COLO829 (cell line): ENCODE results near the gene CLASP1.
"Not testable (repeated sequence)": the region's sequence is repeated elsewhere in the genome, so short reads cannot be mapped to it uniquely, and the experiment has no call there.

Experiments used
- DNase-seq: peaks from one replicate; pipeline ENCODE4 v3.0.0; 2012; ENCODE audit warnings: low spot score

The CLASP1 gene

DNA sequence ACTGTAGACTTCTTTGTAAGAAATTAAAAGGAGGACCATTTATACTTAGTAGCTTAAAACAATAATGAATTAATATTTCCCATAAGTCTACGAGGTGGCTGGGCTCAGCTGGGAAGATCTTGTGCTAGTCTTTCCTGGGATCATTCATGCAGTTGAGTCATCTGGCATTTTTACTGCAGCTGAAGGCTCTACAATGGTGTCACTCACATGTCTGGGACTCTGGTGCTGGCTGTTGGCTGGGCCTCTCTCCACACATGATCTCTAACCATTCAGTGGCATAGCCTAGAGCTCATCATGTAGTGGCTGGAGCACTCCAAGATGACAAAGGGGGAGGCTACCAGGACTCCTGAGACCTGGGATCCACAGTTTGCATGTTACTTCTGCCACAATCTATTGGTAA, 35.5 kb downstream of the CLASP1 start:
- peak; percentile 69 for DNase-seq

DNA sequence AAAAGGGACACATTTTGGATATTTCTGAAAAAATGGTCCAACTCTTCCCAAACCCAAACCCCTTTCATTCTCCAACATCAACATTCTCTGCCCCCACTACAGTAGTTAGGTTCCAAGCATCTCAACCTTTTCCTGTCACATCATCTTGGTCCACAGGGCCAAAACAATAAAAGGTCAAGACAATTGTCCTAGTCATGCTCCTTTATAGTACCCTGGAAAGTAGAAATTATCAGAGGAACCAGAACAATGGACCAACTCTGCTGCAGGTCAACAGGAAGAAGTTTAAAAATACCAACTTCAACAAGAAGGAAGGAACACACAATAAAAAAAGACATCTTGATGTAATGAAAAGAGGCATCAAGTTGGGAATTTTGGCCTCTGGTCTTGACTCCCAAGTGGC, 36.1 kb downstream of the CLASP1 start:
- DNase-seq = no peak

- no peak for DNase-seq
Measured at GRCh38 chr2:121611730-121612705, 37.2 kb downstream of the CLASP1 start.

DNA sequence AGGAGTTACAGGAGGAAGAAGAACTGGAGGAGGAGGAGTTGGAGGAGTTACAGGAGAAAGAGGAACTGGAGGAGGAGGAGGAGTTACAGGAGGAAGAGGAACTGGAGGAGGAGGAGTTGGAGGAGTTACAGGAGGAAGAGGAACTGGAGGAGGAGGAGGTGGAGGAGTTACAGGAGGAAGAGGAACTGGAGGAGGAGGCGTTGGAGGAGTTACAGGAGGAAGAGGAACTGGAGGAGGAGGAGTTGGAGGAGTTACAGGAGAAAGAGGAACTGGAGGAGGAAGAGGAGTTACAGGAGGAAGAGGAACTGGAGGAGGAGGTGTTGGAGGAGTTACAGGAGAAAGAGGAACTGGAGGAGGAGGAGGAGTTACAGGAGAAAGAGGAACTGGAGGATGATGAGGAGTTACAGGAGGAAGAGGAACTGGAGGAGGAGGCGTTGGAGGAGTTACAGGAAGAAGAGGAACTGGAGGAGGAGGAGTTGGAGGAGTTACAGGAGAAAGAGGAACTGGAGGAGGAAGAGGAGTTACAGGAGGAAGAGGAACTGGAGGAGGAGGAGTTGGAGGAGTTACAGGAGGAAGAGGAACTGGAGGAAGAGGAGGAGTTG, 38.1 kb downstream of the CLASP1 start:
- not testable (repeated sequence) for DNase-seq

DNA sequence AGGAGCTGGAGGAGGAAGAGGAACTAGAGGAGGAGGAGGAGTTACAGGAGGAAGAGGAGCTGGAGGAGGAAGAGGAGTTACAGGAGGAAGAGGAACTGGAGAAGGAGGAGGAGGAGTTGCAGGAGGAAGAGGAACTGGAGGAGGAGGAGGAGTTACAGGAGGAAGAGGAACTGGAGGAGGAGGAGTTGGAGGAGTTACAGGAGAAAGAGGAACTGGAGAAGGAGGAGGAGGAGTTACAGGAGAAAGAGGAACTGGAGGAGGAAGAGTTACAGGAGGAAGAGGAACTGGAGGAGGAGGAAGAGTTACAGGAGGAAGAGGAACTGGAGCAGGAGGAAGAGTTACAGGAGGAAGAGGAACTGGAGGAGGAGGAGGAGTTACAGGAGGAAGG, 38.8 kb downstream of the CLASP1 start:
- not testable (repeated sequence) for DNase-seq

DNA sequence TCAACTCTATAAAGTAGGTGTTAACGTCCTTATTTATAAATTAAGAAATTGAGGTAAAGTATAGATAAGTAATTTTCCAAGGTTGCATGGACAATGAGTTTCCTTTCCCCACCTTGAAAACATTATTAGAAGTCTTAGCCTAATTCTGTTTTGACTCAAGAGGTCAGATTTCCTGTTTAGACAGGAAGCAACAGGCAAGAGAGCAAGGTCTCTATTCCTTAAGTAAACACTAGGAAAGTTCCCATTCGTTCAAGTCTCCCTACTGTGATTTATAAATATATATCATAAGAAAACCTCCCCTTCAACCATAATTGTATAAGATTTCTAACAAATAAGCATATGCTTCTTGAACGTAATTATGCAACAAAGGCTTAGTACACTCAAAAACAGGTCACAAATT, 40.3 kb downstream of the CLASP1 start:
- no peak for DNase-seq

GRCh38 chr2:121608367-121608766, 40.9 kb downstream of the CLASP1 start:
- no peak for DNase-seq

DNA sequence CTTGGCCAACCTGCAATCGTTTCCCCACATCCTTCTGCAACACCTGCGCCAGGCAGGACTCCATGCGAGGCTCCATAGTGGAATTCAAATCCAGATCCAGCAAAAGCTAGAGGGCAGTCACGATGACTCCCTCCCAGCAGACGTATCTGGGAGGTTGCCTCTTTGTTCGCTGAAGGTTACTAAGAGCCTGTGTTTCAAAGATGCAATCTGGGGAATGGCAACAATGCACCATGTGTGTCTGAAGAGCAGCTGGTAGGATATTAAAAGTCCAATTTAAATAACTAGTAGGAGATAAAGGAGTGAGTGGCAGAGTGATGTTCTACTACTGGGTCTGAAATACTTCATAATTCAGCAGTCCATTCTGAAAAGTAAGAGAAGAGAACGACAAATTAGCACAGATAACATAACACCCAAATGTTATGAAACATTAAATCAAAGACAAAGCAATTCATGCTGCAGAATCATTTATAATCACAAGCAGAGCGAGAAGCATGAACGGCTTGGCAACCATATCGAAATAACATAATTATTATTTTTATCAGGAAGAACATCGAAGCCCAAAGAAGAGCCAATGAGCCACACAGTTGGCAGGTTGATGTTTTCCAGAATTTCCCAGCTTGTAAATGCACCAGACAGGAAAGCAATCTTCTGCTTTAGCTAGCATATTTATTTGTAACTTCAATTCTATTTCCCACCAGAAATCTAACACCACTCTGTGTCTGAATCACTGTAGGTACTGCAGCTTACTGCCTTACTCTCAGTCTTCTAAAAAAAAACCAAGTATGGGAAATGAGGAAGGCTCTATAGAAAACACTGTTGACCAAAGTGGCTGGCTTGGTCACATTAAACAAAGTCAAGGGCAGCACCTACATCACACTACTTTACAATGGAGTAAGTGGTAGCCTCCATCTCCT, 43.2 kb downstream of the CLASP1 start:
- no peak for DNase-seq

- no peak for DNase-seq
Measured at GRCh38 chr2:121603185-121603584, 46.1 kb downstream of the CLASP1 start.

- no peak for DNase-seq
Measured at GRCh38 chr2:121599963-121600651, 49.2 kb downstream of the CLASP1 start.

DNA sequence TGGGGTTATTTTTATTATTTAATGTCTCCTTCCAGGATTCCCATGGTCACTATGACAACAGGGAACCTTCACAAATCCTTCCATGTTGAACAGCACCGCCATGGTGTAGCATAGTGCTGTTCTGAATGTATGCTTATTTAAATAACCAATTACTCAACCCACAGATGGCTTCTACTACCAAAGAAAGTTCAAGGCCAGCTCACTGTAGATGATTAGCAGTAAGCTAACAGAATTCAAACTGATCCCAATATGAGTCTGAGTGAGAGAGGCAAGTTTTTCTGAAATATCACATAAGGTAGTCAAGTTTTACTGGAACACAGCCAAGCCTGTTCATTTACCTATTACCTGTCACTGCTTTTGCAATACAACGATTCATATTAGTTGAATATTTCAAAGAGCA, 51.2 kb downstream of the CLASP1 start:
- no peak for DNase-seq

DNA sequence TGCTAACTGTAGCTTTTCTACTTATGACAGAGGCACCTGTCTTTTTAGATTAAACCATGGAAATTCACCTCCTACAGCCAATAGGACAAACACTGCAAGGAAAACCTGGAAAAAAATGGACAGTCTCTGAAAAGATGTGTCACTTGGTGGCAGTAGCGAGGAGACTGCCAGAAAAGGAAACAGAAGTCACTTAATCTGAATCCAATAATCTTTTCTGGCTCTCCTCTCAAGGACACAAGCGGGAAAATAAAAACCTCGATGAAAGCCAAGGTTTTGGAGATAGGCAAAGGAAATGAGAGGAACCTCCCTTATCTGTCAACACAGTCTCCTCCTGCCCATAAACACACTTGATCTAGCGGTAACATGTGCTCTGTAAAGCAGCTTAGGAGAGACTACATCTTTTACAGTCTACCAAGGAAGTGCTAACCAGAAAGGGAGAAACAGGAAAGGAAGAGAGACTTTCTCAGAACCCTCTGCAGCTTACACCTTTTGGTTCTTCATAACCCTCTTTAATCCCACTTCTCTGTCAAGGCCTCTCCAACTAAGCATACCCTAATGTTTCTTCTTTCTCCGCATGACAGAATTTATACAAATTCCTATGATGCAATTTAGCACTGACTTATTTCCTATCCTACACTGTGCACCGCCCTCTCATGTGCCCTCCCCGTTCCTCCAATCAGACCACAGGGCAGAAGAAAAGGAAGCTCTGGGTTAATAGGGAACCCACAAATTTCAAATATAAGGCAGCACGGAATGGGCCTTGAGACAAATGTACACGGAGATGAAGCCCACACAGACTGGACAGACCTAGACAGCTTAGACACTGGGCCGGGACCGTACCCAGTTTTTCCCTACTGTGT, 52.8 kb downstream of the CLASP1 start:
- peak; percentile 51 for DNase-seq

DNA sequence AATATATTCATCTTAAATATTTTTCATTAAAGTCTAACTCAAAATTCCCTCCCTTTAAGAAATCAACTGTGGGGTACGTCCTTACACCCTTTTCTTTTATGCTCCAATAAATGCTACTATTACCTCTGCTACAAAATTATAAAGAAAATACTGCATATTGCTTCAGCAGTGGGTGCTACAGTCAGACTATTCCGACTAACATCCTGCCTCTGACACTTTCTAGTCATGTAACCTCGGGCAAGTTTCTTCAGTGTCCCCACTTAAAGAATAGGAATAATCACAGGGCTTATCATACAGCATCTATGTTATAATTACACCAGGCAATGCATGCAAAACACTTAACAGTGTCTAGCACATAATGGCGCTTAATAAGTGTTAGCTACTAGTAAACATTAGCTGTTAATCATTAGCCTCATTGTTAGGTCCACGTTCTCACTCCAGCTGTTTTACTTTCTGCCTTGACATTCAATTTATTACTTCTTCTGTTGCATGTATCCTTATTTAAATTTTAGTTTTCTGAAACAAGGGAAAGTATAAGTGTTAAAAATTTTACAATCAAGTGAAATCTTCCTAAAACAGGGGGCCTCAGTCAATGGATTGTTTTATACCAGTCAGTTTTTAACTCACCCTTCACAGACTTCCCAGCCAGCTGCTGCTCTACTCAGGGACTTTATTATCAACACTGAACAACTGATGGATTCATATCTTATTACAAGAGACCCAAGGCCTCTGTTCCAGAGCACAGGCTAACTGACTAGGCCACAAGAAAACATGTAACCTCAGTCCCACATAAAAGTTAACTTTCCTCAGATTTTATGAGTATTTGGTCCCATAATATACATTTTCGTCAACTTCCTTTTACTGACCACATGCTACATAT, 54.0 kb downstream of the CLASP1 start:
- DNase-seq = no peak

DNA sequence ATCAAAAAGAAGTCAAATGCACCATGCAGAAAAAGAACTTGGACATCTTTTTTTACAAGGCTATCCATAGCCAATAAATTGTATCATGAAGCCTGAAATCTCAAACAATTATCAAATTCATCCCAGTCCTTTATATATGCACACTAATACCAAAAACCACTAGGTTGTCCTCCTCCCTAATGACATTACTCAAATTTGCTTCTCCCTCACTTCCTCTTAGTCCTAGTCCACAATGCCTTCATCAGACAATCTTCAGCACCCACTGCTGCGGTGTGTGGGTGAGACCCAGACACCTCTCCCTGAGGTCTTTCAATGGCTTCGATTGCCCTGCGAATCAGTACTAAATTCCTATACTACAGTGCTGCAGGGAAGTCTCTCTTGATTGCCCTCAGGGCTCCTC, 58.1 kb downstream of the CLASP1 start:
- no peak for DNase-seq

DNA sequence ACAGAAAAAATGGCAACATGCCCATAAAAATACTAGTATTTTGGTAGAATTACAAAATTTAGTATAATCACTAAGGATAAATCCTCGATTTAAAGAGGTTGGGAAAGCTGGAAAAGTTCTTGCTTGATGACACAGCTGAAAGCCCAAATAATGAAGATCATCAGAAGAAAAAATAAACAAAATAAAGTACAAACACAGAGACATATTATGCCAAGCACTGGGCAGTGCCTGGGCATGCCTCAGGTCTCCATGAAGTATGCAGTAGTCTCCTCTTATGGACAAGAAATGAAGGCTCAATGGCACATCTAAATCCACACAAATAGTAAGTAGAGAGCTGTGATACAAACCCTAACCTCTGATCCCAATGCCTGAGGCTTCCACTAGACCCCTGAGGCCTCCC, 60.9 kb downstream of the CLASP1 start:
- no peak for DNase-seq

DNA sequence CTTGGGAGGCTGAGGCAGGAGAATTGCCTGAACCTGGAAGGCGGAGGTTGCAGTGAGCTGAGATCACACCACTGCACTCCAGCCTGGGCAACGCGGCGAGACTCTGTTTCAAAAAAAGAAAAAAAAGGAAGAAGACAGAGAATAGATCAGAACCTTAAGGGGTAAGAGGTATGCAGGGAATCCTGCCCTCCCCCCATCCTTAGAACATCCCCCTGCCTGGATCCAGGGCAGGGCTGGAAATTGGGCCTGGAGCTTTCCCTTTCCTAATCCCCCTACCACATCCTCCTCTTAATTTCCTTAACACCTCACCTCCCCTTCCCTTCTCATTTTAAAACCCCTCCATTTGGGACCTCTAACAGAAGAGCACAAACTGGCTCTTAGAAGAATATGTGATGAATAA, 62.1 kb downstream of the CLASP1 start:
- no peak for DNase-seq

DNA sequence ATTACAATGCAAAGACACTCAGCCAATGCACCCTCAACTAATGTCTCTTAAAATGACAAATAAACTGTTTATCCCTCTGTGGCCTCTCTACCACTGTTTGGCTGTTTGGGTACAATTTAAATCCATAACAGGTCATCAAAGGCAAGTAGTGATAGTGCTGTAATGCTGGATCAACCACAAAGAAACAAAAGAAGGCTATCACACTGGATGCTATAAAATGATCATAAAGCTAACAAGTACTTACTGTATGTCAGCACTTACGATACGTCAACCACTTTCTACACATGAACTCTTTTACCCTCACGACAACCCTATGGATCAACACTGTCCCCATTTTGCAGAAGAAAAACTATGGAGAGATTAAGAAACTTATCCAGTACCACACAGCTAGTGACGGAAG, 64.5 kb downstream of the CLASP1 start:
- DNase-seq = no peak

GRCh38 chr2:121583555-121583954, 65.7 kb downstream of the CLASP1 start:
- no peak for DNase-seq

DNA sequence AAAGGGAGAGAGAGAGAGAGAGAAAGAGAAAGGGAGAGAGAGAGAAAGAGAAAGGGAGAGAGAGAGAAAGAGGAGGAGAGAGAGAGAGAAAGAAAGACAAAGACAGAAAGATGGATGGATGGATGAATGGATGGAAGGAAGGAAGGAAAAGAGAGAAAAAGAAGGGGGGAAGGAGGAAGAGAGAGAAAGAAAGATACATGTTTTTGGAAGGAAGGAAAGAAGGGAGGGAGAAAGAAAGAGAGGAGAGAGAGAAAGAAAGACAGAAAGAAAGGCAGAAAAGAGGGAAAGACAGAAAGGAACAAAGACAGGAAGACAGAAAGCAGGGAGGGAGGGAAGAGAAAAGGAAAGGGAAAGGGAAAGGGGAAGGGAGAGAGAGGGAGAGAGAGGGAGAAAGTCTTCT, 67.0 kb downstream of the CLASP1 start:
- no peak for DNase-seq

GRCh38 chr2:121579309-121579708, 70.0 kb downstream of the CLASP1 start:
- DNase-seq = no peak
